GM21390 (cell line): ENCODE results near the gene MRPS5.

Experiments used
- ATAC-seq: cut with Tn5 transposase; IDR thresholded peaks from one replicate; pipeline ENCODE4 v1.9.1; 2021; ENCODE audit not compliant: unreplicated experiment

The MRPS5 gene

DNA sequence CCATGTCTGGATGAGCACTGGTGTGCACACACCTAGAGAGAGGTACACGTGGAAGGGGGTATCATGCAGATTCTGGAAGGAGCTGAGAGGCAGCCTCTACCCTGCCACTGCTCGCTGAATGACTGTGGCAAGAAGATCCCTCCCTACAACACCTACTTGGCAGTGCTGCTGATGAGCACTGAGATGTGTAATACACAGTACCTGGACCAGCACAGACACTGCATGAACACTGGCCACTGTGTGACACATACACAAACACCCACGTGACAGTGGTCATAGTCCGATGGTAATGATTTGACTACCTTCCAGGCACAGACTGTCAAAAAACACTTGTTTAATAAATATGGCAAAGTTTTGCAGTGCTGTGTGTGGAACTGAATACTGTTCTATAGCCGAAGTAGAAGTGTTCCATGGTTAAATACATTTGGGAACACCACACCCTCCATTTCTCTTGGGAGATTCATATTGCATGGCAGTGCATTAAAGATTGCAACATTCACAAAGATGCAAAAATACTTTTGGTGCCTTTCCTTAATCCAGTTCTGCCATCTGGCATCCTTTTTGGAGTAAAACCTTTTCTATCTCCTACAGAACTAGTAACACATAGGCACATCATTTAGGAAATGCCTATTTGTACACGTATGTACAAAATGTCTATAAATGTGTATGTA is 29.6 kb downstream of the MRPS5 start:
- ATAC-seq, result no peak

DNA sequence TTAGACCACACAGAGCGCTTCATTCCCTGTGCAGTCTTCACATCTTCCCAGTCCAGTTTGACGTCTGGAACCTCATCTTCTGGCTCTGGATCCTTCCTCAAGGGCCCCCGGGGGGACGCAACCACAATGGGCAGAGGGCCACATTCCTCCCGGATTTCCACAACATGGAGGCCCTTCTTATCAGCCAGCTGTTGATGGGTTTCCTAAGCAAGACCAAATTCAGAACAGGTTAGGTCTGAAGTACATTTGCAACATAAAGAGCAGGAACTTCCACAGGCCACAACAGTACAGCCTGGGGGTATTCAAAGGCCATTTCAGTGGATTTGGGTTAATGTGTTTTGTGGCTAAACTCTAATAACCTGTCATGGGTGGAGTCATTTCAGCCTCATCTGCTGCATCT is 34.2 kb downstream of the MRPS5 start:
- ATAC-seq, result no peak

DNA sequence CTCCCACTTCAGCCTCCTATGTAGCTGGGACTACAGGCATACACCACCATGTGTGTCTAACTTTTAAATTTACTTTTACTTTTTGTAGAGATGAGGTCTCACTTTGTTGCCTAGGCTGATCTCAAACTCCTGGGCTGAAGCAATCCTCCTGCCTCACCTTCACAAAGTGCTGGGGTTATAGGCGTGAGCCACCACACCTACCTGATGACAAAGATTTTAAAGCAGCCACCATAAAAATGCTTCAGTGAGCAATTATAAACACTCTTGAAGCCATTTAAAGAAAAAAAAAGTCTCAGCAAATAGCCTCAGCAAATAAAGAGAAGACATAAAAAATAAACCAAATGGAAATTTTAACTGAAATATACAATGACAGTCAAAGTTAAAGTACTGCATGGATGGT is 35.6 kb downstream of the MRPS5 start:
- ATAC-seq, result no peak

DNA sequence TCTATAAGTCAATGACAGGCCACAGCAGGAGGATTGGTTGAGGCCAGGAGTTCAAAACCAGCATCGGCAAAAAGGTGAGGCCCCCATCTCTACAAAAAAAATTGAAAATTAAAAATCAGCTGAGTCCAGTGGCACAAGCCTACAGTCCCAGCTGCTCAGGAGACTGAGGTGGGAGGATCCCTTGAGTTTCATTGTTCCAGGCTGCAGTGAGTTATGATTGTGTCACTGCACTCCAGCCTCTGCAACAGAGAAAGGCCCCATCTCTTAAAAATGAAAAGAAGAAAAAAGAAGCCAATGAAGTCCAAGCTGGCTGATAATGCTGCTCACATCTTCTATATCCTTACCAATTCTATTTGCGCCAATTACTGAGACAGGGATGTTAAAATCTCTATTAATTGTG is 39.1 kb downstream of the MRPS5 start:
- ATAC-seq, result no peak

DNA sequence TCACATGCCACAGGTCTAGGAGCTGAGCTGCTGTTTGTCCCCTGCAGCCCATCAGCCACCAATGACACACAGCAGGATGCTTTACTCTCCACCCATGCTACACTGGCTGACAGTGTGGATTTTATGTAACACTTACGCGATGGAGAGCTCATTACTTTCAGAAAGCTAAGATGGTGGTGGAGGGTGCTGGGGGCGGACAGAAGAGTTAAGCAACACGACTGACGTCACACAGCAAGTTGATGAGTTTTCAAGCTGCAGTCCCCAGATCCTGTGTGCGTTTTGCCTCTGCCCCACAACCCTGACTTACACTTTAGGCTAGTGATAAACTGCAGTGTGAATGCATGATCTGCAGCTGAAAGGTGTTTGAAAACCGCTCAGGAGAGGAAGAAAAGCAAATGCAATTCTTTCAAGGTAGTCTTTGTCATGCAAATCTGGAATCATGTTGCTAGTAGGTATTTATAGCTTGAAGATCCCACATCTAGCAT is 42.4 kb downstream of the MRPS5 start:
- ATAC-seq, result no peak

DNA sequence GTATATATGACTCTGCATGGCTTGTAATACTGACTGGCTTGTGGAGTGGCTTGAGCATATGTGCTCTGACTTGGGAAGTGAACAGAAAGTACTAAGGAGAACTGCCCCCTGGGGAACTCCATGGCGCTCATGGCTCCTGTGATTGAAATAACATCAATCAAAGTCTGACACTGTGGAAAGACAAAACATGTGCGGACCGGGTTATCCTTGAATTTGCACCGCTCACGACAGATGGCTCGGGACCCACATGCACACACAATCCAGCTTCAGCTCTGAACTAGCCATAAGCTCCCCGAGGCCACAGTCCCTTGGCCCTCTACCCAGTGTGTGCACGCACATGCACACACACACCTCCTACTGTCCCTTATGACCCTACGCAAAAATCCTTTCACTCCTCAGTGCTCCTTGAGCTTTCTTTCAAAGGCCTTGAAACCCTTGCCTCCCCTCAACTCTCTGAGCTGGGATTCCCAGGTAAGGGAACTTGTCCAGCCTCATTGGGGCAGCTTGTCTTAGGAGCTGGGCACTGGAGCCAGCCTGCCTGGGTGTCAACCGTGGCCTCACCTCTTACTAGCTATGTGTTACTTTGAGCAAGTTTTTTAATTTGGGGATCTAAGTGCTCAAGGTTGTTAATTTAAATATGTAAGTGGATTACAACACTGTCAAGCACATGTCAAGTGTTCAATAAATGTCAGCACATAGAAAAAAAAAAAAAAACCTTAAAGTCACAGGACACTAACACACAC is 43.6 kb downstream of the MRPS5 start:
- no peak for ATAC-seq

DNA sequence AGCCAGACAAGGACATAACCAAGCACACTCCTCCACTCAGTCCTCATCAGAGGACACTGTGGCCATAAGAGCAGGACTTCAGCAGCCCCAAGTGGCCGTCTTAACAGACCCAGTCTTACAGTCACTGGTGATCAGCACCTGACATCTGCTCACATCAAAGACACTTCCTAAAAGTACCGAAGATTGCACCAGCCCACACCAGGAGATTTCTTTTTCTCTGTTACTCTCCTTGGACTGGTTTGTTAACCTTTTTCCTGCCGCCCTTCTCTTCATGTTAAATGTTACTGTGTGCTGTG is 44.1 kb downstream of the MRPS5 start:
- no peak for ATAC-seq

DNA sequence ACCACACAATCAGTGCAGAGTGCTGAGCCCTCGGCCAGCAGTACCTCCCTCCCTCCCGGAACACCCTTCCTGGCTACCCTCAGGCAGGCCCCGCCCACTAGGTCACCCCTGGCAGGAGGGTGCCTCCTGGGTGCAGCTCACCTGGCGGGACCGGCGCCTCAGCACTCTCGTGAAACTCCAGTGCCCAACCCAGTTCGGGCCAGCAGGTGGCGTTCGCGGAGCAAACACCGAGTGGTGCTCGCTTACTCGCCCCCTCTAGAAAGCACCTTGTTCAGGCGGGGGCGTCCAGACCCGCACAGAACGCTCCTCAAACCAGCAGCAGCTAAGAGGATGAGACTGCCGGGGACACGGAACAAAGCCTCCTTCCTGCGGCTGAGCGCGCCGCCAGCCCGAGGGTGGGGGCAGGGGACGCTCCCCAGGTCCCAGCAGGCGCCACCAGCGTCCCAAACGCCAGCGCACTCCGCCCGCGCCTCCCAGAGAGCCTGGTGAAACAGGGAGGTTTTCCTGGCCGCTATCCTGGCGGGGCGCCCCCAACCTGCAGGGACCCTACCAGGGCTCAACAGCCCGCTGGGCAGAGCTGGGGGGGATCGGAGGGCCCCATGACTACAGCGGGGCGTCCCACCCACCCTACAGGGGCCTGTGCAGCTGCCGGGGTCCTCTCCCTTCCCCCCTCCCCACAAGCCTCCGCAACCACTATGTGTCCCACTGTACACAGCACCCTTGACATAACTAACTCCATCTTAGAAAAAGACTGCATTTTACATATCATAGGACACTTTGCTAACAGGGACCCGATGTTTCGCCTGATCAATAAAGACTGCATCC is 44.7 kb downstream of the MRPS5 start:
- peak; percentile 81 for ATAC-seq

DNA sequence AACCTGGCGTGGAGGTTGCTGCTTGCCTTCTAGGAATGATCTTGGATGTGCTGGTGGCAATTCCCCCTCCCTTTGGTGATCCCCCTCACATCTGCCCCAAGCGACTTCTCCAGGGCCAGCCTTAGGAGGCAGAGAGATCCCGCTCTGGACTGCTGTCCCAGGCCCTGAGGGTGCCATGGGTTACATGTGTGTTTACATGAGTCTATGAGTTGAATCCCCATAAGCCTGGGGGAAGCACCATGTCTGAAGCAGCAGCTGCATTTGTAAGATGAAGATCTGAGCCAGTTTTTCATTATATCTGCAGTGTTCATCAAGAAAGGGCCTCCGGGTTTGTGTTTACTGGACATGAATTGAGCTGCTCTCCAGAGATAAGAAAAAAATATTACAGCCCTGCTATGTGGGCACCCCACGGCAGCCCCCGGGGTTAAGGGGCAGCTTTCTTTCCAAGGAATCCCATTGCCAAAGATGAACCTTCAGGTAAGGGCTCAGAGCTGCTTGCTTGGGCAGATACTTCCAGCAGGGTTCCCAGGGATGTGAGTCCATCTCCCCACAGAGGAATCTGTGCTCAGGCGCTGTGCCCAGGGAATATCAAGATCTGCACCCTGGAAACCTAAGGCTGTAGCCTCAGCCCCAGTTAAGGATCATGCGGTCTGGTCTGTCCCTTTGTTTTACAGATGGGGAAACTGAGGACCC is 46.0 kb downstream of the MRPS5 start:
- ATAC-seq, result no peak

DNA sequence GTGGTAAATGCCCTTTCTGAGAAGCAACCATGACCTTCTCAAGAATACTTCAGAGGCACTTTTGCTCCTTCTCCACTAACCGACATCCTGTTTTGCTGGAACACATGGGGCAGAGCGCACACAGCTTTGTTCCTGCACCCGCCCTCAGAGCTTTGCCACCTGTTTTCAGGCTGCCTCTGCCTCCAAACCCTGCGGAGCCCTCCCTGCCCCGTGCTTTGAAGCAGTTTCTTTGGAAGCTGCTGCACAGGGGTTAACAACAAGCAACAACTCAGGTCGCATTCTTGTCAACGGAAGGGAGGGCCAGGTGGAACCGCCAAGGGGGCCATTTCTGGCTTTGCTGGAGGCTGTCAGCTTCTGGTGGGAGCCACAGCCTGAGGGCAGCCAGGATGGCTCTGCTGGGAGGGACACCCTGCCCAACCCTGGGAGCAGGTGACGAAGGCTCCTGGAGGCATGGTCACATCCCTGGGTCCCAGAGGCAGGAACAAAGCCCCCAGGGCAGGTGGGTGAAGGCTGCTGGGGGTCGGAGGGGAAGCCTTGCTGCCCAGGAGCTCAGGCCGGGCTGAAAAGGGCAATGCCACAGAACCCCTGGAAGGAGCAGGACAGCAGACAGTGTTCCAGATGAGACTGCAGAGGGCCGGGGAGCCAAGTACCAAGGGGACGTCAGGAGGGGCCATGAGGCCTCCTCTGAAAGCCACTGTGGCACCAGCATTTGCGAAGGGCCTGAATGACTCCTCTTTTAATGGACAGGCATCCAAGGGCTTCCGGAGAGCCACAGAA is 46.8 kb downstream of the MRPS5 start:
- no peak for ATAC-seq

DNA sequence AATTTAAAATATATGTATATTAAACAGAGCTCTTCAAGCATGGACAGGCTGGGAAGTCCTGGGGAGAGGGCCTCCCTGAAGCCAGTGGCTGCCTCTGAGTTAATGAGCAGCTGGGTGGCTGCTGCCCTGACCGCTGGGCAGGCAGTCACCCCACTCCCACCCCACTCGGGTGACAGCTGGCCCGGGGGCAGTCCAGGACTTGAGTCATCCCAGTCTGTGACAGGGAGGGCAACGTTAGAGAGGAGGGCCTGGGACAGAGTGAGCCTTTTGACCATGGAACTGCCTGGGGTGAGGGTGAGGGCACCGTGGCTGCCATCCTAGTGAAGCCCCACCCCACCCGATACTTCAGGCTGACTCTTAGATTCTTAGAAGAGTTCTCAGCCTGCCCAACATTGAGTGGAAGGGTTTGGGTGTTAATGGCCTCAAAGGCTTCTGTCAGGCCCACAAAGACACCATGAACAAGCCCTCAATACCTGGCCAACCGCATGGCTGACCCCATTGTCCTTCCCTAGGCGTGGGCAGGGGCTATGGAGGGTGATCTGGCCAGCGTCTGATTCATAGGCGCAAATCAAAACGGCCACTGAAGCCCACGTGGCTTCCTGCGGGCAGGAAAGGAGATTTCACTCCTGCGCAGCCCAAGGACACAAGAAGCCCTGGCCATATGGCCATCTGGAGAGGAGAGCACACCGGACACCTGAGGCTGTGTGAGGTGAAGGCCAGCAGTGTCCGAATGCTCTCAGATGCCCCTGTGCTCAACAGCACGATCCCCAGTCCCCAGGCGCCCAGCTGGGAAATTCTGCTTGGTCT is 47.5 kb downstream of the MRPS5 start:
- no peak for ATAC-seq

DNA sequence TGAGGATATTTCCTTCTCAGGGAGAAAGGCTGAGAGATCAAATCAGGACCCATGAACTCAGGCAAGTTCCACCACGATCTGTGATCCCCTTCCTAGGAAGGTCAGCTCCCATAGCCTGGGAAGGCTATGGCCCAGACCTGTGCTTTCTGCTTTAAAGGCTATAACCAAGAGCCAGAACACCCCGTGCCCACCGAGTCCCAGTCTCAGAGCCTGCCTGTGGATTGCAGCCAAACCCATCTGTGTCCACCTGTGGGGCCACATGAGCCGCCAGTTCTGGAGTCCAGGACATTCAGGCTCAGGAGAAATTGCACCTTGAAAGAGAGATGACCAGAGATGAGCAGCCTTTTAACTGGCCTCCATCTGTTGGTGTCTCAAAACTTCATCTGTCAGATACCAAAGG is 49.2 kb downstream of the MRPS5 start:
- no peak for ATAC-seq

DNA sequence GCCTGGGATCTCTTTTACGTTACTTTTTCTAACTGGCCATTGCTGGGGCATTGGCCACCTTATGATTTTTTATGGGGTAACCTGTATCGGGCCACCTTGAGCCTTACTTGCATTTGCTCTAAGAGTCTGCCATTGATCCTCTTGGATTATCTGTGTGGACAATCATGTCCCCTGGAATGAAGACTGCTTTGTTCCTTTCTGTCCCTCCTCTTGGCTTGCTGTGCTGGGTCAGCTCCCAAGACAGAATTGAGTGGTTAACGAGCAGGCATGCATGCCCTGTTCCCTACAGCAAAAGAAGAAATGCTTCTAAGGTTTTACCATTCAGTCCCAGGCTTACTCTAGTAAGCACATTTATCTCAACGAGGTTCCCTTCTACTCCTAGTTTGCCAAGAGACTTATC is 49.8 kb downstream of the MRPS5 start:
- no peak for ATAC-seq

DNA sequence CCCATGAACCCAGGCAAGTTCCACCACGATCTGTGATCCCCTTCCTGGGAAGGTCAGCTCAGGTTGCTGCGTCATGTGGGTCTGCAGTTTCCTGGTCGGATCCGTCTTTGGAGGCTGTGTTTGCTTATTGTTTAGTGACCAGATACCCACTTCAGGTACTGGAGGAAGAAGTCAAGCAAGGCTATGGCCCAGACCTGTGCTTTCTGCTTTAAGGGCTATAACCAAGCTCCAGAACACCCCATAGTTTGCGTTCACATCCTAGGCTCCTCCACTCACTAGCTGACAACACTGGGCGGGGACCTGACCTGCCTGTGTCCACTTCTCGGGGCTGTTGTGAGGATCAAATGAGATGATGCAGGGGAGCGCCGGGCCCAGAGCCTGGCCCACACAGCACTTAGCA is 52.1 kb downstream of the MRPS5 start:
- no peak for ATAC-seq

DNA sequence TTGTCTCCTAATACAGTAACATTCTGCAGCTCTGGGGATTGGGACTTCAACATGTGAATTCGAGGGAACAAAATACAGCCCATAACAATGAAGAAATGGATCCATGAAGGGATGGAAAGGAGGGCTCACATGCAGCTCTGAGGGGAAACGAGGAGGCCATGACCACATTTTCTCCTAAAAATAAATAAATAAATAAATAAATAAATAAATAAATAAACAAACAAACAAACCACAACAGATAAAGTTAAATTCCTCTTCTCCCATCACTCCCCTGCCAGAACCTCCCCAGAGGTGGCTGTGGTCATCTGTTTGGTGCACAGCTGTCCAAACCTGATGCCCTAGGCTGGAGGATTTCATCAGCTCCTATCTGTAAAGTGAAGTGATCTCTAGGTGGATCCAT is 53.4 kb downstream of the MRPS5 start:
- ATAC-seq, result no peak

DNA sequence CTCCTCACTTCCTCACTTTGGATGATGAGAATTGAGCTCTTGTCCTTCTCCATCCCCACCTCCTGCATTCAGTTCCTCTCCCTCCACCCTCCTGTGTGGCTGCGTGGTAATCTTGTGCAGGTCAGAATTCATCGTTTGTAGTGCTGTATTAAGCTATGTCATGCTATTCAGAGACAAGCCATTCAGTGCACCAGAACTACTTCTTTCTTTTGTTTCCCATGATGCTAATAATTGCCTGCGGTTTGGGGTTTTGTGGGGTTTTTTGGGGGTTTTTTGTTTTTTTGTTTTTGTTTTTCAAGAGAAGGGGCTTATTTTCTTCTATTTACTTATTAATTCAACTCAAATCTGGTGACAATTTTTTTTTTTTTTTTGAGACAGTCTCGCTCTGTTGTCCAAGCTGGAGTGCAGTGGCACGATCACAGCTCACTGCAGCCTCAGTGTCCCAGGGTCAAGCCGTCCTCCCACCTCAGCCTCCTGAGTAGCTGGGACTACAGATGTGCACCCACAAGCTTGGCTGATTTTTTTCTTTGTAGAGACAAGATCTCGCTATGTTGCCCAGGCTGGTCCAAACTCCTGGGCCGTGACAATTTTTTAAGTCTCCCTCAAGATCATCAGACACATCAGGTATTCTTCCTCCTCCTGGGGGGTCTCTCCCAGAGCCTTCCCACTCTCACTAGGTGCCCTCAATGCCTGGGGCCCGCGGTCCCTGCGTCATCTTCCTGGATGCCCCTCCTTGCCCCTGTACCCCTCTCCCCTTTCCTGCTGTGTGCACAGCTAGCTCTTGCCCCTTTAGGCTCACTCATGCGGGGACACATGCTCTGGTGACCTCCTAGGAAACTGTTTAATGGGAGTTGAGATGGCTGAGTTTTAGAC is 58.3 kb downstream of the MRPS5 start:
- ATAC-seq, result peak; percentile 79

DNA sequence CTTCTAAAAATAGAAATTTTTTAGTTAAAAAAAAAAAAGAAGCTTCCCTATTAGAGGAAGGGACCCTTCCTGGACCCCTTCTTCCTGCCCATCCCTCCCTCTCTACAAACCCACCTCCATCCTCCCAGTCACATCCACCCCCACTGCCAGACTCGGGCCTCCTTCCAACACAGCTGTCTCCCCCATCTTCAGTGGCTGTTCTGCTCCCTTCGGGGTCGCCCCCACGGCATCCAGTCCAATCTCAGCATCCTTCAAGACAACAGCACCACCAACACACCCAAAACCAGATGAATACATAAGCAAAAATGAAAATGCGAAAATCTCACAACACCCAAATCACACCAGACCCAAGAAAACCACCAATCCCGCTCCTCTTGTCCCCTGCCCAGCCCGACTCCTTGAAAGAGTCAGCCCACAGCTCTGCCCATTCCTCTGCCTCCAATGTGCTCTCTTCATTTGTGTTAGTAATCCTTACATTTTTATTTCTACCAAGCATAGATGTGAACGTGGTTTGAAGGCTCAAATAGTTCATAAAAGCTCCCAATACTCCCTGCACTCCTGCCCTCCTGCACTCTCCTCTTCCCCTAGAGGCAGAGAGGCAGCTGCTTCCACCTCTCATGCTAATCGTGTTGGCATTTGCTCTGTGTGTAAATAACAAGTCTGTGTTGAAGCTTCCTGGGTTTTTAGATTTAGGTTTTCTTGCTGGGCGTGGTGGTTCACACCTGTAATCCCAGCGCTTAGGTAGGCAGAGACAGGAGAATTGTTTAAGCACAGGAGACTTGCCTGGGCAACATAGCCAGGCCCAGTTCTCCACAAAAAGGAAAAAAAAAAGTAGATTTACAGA is 59.1 kb downstream of the MRPS5 start:
- ATAC-seq, result peak; percentile 37

DNA sequence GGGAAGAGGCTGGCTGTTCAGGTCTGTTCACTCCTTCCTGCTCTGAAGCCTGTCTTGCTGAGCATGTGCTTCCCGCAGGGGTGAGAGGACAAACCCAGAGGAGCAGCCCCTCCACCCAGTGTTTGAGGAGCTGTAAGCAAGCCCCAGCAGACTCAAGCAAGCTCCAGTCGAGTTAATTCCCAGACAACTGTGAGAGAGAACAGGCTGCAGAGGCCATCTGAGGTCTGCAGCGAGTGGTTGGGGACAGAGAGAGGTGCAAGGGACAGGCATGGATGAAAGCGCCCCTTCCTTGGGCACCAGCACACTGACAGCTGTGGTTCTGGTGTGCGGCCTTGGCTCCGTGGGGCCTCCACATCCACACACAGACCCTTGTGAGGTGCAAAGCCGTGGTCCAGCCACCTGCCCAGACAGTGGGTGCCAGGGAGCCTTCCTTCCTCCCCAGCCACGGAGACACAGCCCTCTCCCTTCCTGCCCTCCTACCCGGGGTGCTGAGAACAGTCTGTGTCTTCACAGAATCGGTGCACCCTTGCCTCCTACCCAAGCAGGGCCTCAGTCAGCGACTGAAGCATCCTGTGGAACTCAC is 59.9 kb downstream of the MRPS5 start:
- ATAC-seq, result no peak
